Kidney (tissue), 14 donors: Measurements from ENCODE around the gene ACSM2A. TPM values are rescaled to one million over a fixed set of nuclear protein-coding genes. Genes with fewer than 3 reads are reported as not detected.
A peak's percentile ranks its signal among the peaks of the same experiment; 100 is the strongest.
"Not testable (repeated sequence)": the region's sequence is repeated elsewhere in the genome, so short reads cannot be mapped to it uniquely, and the experiment has no call there.

Experiments
- DNase-seq, 5 donors: peaks; one replicate each; pipeline ENCODE4 v3.0.0-alpha.2; 2013 to 2020
- FAIRE-seq: peaks from 2 replicates; lab custom pipeline; 2012; peaks lifted over from hg19 to GRCh38; lab: Jason Lieb, UNC
- H3K27ac ChIP-seq, 2 donors: one replicate each; pipeline ENCODE4 v1.7.0; 2013; ENCODE audit warnings: low read depth in 2 of 2, low read length in 2 of 2, inconsistent platforms in 1 of 2
- H3K27me3 ChIP-seq: one replicate; pipeline ENCODE4 v1.7.1; 2013; ENCODE audit warnings: low read length, inconsistent platforms; ENCODE audit not compliant: control insufficient read depth, insufficient read depth
- H3K36me3 ChIP-seq, 3 donors: one replicate each; pipeline versions ENCODE4 v1.7.0 to v1.7.1; 2013; ENCODE audit warnings: low read length in 3 of 3, control low read depth in 1 of 3, inconsistent platforms in 1 of 3; ENCODE audit not compliant: insufficient read depth in 3 of 3, control insufficient read depth in 2 of 3
- H3K4me1 ChIP-seq, 3 donors: one replicate each; pipeline versions ENCODE4 v1.7.0 to v1.7.1; 2013; ENCODE audit warnings: low read length in 3 of 3, inconsistent platforms in 1 of 3, low read depth in 1 of 3; ENCODE audit not compliant: control insufficient read depth in 2 of 3, insufficient read depth in 2 of 3
- H3K4me3 ChIP-seq, 3 donors: one replicate each; pipeline versions ENCODE4 v1.7.0 to v1.8.1; 2013; ENCODE audit warnings: low read length in 3 of 3, control low read depth in 1 of 3, inconsistent platforms in 1 of 3
- H3K9ac ChIP-seq, 3 donors: one replicate each; pipeline versions ENCODE4 v1.7.0 to v1.7.1; 2013; ENCODE audit warnings: low read length in 3 of 3, control low read depth in 1 of 3, inconsistent platforms in 1 of 3
- H3K9me3 ChIP-seq, 3 donors: one replicate each; pipeline versions ENCODE4 v1.7.0 to v1.7.1; 2013; ENCODE audit warnings: low read length in 3 of 3, control low read depth in 1 of 3, inconsistent platforms in 1 of 3; ENCODE audit not compliant: control insufficient read depth in 2 of 3, insufficient read depth in 1 of 3
- CTCF ChIP-seq: IDR thresholded peaks from 3 replicates; pipeline ENCODE4 v1.5.1; 2012; ENCODE audit warnings: mild to moderate bottlenecking, moderate library complexity, borderline replicate concordance; ENCODE audit not compliant: insufficient read depth; ENCODE audit errors: extremely low read depth
- intact Hi-C: fragments of 100-400 bp; cut with DNase I; formaldehyde crosslinking; loops from one replicate; pipeline ENCODE4 v1.11.1; 2022
- polyA plus RNA-seq: library from polyadenylated mRNA; stranded (reverse); fragments of 350-450 nt; fragmentation: Illumina TruSeq; extraction: RNeasy Lipid Tissue Mini Kit (QIAGEN cat#74804); gene quantifications from one replicate; pipeline ENCODE4 v1.2.3, GENCODE V29; 2014; ENCODE audit warnings: low read depth, low replicate concordance; ENCODE audit not compliant: insufficient read depth
- total RNA-seq: library from RNA; stranded (reverse); fragmentation: NEBNext Ultra II Directional; extraction: Animal tissue kit (Norgen Biotek cat#: 25700); gene quantifications from one replicate; pipeline ENCODE4 v1.2.1, GENCODE V29; 2021
- donor health status: control.
- donor health status: control.
- donor health status: control.
- donor health status: control.
- donor health status: control.
- donor health status: DM: yes; HTN: yes; CAD: no.
- donor health status: Normal renal cell carcinoma (clear cell type).

Gene ACSM2A
- total and polyA plus RNA-seq, 2 donors from 2014 or later = 59.3 to 269 TPM

- no peak for TF ChIP-seq CTCF
- Histone ChIP-seq H3K9ac (no peak overlapping the region), H3K36me3 (no peaks in the 10 kb centered on the region), H3K4me1 (peaks cover 0 to 3% (median 0%) of the 10 kb centered on the region in 3 donors), H3K4me3 (no peak overlapping the region), H3K27ac (no peak overlapping the region), H3K27me3 (no peaks in the 10 kb centered on the region), H3K9me3 (no peaks in the 10 kb centered on the region)
- DNase-seq = no peak
- intact Hi-C loops = no loop called here
- no peak for FAIRE-seq
Observed at GRCh38 chr16:20415541-20415940, 35.8 kb upstream of the ACSM2A start.

DNA sequence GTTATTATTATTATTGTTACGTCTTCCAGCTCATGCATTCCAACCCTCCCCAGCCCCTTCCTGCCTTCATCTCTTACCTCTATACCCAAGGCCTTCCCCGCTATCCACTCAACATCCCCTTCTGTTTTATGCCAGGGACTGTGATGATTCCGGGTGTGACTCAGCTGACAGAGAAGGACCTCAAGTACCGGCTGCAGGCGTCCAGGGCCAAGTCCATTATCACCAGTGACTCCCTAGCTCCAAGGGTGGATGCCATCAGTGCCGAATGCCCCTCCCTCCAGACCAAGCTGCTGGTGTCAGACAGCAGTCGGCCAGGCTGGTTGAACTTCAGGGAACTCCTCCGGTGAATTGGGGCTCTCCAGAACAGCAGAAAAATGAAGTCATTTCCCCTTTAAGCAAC is 32.2 kb upstream of the ACSM2A start:
- H3K4me1 ChIP-seq, FAIRE-seq, H3K27ac ChIP-seq, H3K9ac ChIP-seq, H3K4me3 ChIP-seq, H3K36me3 ChIP-seq, H3K27me3 ChIP-seq, H3K9me3 ChIP-seq, DNase-seq, intact Hi-C loops: not testable (repeated sequence)

GRCh38 chr16:20421748-20422147 is 29.6 kb upstream of the ACSM2A start:
- H3K4me1 ChIP-seq, H3K4me3 ChIP-seq, DNase-seq, intact Hi-C loops, FAIRE-seq, H3K27ac ChIP-seq, H3K36me3 ChIP-seq, H3K9me3 ChIP-seq, H3K9ac ChIP-seq, H3K27me3 ChIP-seq: not testable (repeated sequence)

DNA sequence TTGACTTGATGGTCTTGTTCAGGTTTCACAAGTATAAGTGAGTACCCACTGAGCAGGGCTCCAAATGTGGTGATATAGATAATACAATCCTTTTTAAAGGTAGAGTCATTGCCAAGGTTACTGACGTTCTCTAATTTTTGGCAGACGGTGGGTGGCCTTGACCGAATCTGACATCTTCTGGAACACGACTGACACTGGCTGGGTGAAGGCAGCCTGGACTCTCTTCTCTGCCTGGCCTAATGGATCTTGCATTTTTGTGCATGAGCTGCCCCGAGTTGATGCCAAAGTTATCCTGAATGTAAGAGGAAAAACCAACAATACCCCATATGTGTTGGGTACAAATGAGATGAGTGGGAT is 27.6 kb upstream of the ACSM2A start:
- H3K36me3 ChIP-seq, DNase-seq, H3K27me3 ChIP-seq, H3K9me3 ChIP-seq, H3K27ac ChIP-seq, H3K4me3 ChIP-seq, FAIRE-seq, intact Hi-C loops, H3K9ac ChIP-seq, H3K4me1 ChIP-seq: not testable (repeated sequence)

- intact Hi-C loops = no loop called here
- FAIRE-seq (no peak), DNase-seq (no peak)
- Histone ChIP-seq H3K27me3 (no peaks in the 10 kb centered on the region), H3K36me3 (no peaks in the 10 kb centered on the region), H3K4me1 (no peaks in the 10 kb centered on the region), H3K27ac (no peak overlapping the region), H3K4me3 (no peak overlapping the region), H3K9ac (no peak overlapping the region), H3K9me3 (no peaks in the 10 kb centered on the region)
- TF ChIP-seq CTCF = no peak
Observed at GRCh38 chr16:20424129-20424866, 27.0 kb upstream of the ACSM2A start.

- not testable (repeated sequence) for FAIRE-seq, H3K4me1 ChIP-seq
Observed at GRCh38 chr16:20427401-20427797, 23.9 kb upstream of the ACSM2A start.

DNA sequence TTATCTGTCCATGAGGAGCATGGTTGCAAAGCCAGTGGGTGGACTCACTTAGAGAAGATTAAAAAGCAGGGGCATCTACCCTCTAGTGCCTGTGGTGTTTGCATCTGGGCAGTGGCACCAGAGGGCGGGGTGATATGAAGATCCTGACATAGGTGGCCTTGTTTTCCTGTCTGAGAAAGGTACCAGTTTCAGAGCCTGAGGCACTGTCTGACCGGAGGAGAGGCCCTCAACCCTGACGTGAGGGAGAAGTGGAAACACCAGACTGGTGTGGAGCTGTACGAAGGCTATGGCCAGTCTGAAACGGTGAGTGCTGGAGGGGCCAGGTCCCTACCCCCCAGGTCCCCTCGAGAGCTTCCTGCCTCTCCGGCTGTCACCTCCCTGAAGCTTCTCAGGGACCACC is 21.8 kb upstream of the ACSM2A start:
- DNase-seq, H3K27me3 ChIP-seq, H3K9ac ChIP-seq, H3K4me3 ChIP-seq, H3K4me1 ChIP-seq, H3K9me3 ChIP-seq, FAIRE-seq, H3K27ac ChIP-seq, H3K36me3 ChIP-seq, intact Hi-C loops: not testable (repeated sequence)

More at GRCh38 chr16:20427401-20427797, 23.9 kb upstream of the ACSM2A start:
- intact Hi-C loops, DNase-seq, H3K36me3 ChIP-seq, H3K9ac ChIP-seq, H3K4me3 ChIP-seq, H3K27me3 ChIP-seq, H3K9me3 ChIP-seq: not testable (repeated sequence)
- H3K27ac ChIP-seq = peak overlapping the region in 1 of 2 donors; percentile 23
